Epithelial cell of prostate (primary cell): Measurements from ENCODE around the gene WTAP.

Experiments used
- DNase-seq: peaks from one replicate; pipeline ENCODE4 v3.0.0-alpha.2; 2011; ENCODE audit warnings: low read depth, low spot score
- H3K27ac ChIP-seq: fragments of 450-650 bp; 2 replicates; pipeline ENCODE4 v1.5.1; 2017; ENCODE audit warnings: mild to moderate bottlenecking

Gene WTAP

DNA sequence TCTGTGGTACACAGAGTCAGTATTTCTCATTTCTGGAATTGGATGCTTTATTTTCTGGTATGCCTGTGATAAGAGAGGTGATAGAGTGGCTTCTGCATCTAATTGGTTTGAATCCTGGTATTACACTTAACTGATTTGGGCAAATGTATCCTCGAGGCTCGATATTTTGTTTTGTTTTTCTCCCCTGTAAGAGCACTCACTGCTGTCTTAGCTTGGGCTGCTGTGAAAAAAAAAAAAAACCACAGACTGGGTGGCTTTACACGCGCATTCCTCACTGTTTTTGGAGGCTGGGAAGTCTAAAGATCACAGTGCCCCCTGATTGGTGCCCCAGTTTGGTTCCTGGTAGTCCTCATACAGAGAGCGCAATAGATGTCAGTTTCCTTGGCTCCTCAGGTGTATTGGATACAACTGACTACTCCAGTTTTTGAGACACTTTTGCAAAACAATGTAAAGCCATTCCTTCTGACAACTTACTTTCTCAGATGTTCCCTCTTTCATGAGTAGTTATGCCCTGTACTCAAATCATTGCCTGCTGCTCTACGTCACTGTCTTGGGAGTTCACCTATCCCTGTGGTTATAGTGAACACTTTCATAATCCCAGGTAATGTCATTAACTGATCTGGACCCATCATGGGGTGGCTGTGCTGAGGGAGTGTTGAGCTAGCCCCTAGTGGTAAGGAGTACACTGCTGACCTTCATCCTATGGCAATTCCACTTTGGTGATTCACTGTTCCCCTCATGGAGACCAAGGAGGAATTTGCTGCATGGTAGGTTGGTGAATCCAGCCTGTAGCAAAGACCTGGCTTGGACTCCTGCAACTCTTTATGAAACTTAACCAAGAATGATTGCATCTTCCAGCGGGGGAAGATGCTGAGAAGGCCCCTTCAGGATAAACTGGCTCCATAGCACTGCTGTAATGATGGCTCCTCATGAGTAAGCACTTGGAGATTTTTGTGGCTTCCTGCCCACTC is 31.0 kb downstream of the WTAP start:
- peak; percentile 18 for DNase-seq
- peak overlapping the region; percentile 87 for H3K27ac ChIP-seq

DNA sequence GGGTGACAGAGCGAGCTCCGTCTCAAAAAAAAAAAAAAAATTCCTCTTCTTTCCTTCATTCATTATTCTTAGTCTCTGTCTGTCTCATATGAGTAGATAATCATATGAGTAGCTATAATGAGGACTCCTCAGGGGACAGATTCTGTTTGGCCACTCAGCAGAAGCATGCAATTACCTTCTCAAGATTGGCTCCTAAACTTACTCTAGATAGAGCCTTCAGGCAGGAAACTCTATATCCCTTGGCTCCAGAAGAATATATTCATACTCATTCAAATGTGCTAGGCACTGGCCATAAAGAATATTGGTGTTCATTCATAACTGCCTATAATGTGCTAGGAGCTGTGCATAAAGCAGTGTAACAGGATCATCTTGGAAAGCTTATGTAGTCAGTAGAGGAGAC is 32.3 kb downstream of the WTAP start:
- DNase-seq, result no peak

GRCh38 chr6:159760602-159761057 is 33.3 kb downstream of the WTAP start:
- no peak for DNase-seq
- peak overlapping the region; percentile 87 for H3K27ac ChIP-seq

More for the DNA sequence above, 32.3 kb downstream of the WTAP start:
- H3K27ac ChIP-seq, result peak overlapping the region; percentile 87

DNA sequence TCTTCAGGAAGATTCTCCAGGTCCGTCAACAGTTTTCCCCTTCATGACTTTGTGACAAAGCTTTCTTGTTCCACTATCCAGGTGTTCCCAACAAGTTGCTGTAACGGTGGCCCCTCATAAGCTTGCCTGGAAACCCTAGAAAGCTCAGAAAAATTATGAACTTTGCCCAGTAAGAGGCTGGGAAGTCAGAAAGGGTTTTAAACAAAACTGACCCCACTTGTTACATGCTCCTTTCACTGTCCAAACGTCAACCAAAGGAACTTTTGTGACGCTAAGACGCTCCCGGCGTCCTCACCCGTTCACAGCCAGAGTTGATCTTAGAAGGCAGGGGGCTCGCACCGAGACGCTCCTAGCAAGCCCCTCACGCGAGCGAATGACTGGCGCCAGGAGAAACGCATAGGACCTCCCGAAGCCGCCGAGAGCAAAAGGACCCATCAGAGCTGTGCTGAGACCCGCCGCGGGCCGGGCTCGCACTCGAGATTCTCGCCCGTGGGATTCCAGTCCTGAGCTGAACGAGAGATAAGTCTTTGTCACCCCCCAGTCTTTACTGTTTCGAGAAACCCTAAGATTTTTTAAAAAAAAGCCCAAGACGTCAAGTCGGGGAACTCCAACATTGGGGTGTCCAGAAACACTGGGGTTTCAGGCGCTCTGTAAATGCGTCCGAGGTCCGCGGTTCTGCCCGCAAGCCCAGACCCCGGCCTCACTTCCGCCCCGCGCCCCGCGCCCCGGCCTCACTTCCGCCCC is 34.0 kb downstream of the WTAP start:
- DNase-seq, result no peak
- H3K27ac ChIP-seq, result peak overlapping the region; percentile 87

GRCh38 chr6:159761873-159762680 is 34.8 kb downstream of the WTAP start, which contains the start of gene ACAT2:
Gene ACAT2 (plus strand): TSS chr6:159762045. CDS start chr6:159762088, 43 bp downstream.
- DNase-seq, result peak; percentile 74

GRCh38 chr6:159762681-159763293 is 35.5 kb downstream of the WTAP start:
- no peak for DNase-seq
- H3K27ac ChIP-seq, result peak overlapping the region; percentile 87

More at GRCh38 chr6:159761873-159762680, 34.8 kb downstream of the WTAP start, which contains the start of gene ACAT2:
- peak within 1 kb of the TSS; percentile 87 for H3K27ac ChIP-seq

GRCh38 chr6:159766906-159767305 is 39.6 kb downstream of the WTAP start:
- DNase-seq, result no peak
- no peak overlapping the region for H3K27ac ChIP-seq

- no peak overlapping the region for H3K27ac ChIP-seq
- no peak for DNase-seq
These were observed 42.2 kb downstream of the WTAP start for GRCh38 chr6:159769470-159769869.

DNA sequence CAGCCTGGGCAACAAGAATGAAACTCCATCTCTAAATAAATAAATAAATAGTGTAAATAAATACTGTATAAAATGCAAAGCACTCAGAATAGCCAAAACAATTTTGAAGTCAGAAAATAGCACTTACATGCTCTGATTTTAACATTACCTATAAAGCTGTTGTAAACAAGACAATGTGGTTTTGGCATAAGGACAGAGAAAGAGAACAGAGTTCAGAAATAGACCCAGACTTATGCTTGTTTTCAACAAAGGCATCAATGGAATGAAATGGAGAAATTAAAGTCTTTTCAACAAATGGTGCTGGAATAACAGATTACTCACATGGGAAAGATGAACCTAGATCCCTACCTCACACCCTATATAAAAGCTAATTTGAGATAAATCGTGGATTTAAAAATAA is 44.9 kb downstream of the WTAP start:
- no peak for DNase-seq

GRCh38 chr6:159777240-159777904 is 50.1 kb downstream of the WTAP start:
- no peak overlapping the region for H3K27ac ChIP-seq
- no peak for DNase-seq

More for the DNA sequence above, 44.9 kb downstream of the WTAP start:
- H3K27ac ChIP-seq, result no peak overlapping the region

- no peak for DNase-seq
- no peak overlapping the region for H3K27ac ChIP-seq
These were observed 50.8 kb downstream of the WTAP start for GRCh38 chr6:159778131-159778530.

- no peak overlapping the region for H3K27ac ChIP-seq
- no peak for DNase-seq
These were observed 51.3 kb downstream of the WTAP start for GRCh38 chr6:159778542-159779103.

- no peak for DNase-seq
These were observed 61.0 kb downstream of the WTAP start for GRCh38 chr6:159788276-159788675.

DNA sequence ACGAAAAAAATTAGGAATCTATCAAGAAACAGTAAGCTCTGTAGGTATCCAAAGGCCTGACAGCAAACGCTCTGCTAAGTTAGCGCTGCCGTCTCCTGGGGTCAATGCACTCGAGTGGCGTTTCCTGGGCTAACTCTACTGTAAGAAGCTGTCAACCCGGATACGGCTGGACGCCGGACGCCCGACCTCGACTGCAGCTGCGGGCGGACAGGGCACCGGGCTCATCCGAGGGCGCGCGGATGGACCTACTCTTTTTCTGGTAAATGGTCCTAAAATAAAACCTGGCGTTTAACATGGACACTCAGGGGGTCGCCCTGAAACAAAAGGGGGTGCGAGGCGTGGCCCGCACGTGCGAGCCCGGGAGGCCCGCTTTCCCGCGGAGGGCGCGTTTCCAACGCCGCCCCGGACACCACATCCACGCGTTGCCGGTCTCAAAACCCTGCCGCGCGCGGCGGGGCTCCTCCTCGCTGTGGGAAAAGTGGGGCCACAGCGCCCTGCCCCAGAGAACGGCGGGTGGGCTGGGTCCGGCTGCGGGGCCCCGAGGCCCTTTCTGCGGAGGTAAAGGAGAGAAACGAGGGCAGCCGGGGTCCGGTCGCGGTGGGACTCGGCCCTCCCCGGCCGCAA is 61.6 kb downstream of the WTAP start:
- DNase-seq, result no peak
- peak overlapping the region; percentile 76 for H3K27ac ChIP-seq

More at GRCh38 chr6:159788276-159788675, 61.0 kb downstream of the WTAP start:
- H3K27ac ChIP-seq, result peak overlapping the region; percentile 76

- peak within 1 kb of the TSS; percentile 76 for H3K27ac ChIP-seq
- DNase-seq, result peak; percentile 98
These were observed 62.3 kb downstream of the WTAP start, which contains the start of gene TCP1 for GRCh38 chr6:159789377-159790148. Gene TCP1 (minus strand): TSS chr6:159789602. CDS start chr6:159789468, 134 bp downstream.

GRCh38 chr6:159790149-159790955 is 63.0 kb downstream of the WTAP start, which contains the start of gene MRPL18:
Gene MRPL18 (plus strand): TSS chr6:159790467. CDS start chr6:159790588, 121 bp downstream.
- peak within 1 kb of the TSS; percentile 76 for H3K27ac ChIP-seq

More at GRCh38 chr6:159790149-159790955, 63.0 kb downstream of the WTAP start, which contains the start of gene MRPL18:
- peak; percentile 78 for DNase-seq
